Measurements from ENCODE around the gene ACBD4. TPM values are rescaled to one million over a fixed set of nuclear protein-coding genes. Genes with fewer than 3 reads are reported as not detected.

Gene ACBD4
- total RNA-seq, 1 donor from 2014 or later = 20.6 TPM

GRCh38 chr17:45098869-45099616 is 36.4 kb upstream of the ACBD4 start:
- intact Hi-C loops (cut with micrococcal nuclease) = loop anchor here (1.0 to 5.0 kb wide), 5 partner anchors 80 to 324 kb away; partner anchors contain the start of gene C1QL1
- no peak for TF ChIP-seq CTCF (IDR thresholded peaks at IDR 0.05)
- ATAC-seq (ENCODE audit: low read depth) (peak; percentile 90), DNase-seq (peak; percentile 67)
- no peaks in the 10 kb centered on the region for H3K9me3 Mint-ChIP-seq
- ChIA-PET CTCF (interaction anchor here (0.7 to 2.8 kb wide), 20 partner anchors 10 to 200 kb away, joined by 3 to 29 read pairs (median 3); partner anchors contain the start of gene EFTUD2), POLR2A (interaction anchor here (0.7 to 0.8 kb wide), 2 partner anchors 183 to 200 kb away, joined by 3 read pairs; partner anchors contain the start of genes EFTUD2 and GFAP)
- no peak overlapping the region for H3K27ac Mint-ChIP-seq
- H3K36me3 Mint-ChIP-seq (ENCODE audit: low read depth) = peaks cover 79% of the 10 kb centered on the region
- peaks cover 8% of the 10 kb centered on the region for H3K4me1 Mint-ChIP-seq
- no peaks in the 10 kb centered on the region for H3K27me3 Mint-ChIP-seq
- H3K4me3 Mint-ChIP-seq = no peak overlapping the region

- no peak overlapping the region for H3K4me3 Mint-ChIP-seq
- no peak overlapping the region for H3K27ac Mint-ChIP-seq
- ChIA-PET CTCF (no interaction called here), POLR2A (no interaction called here)
- TF ChIP-seq CTCF (IDR thresholded peaks at IDR 0.05) = no peak
- H3K4me1 Mint-ChIP-seq = peaks cover 3% of the 10 kb centered on the region
- DNase-seq (no peak), ATAC-seq (ENCODE audit: low read depth) (no peak)
- no peaks in the 10 kb centered on the region for H3K9me3 Mint-ChIP-seq
- peaks cover 85% of the 10 kb centered on the region for H3K36me3 Mint-ChIP-seq (ENCODE audit: low read depth)
- H3K27me3 Mint-ChIP-seq = no peaks in the 10 kb centered on the region
- intact Hi-C loops (cut with micrococcal nuclease) = no loop called here
Observed at GRCh38 chr17:45101546-45101882, 34.0 kb upstream of the ACBD4 start.

GRCh38 chr17:45101883-45102811 is 33.3 kb upstream of the ACBD4 start:
- no peaks in the 10 kb centered on the region for H3K9me3 Mint-ChIP-seq

GRCh38 chr17:45102856-45103255 is 32.6 kb upstream of the ACBD4 start:
- TF ChIP-seq CTCF (IDR thresholded peaks at IDR 0.05) = no peak
- ChIA-PET CTCF (no interaction called here), POLR2A (no interaction called here)
- Mint-ChIP-seq H3K9me3 (no peaks in the 10 kb centered on the region), H3K27ac (no peak overlapping the region), H3K4me3 (no peak overlapping the region), H3K27me3 (no peaks in the 10 kb centered on the region), H3K36me3 (ENCODE audit: low read depth) (peaks cover 84% of the 10 kb centered on the region), H3K4me1 (peaks cover 3% of the 10 kb centered on the region)
- intact Hi-C loops (cut with micrococcal nuclease) = no loop called here
- DNase-seq (no peak), ATAC-seq (ENCODE audit: low read depth) (no peak)

More at GRCh38 chr17:45101883-45102811, 33.3 kb upstream of the ACBD4 start:
- H3K4me1 Mint-ChIP-seq = peaks cover 3% of the 10 kb centered on the region
- no peak for DNase-seq
- CTCF ChIA-PET = no interaction called here
- H3K27ac Mint-ChIP-seq = no peak overlapping the region
- TF ChIP-seq CTCF (IDR thresholded peaks at IDR 0.05) = no peak
- no peak overlapping the region for H3K4me3 Mint-ChIP-seq
- POLR2A ChIA-PET = no interaction called here
- intact Hi-C loops (cut with micrococcal nuclease) = no loop called here
- peaks cover 85% of the 10 kb centered on the region for H3K36me3 Mint-ChIP-seq (ENCODE audit: low read depth)
- no peaks in the 10 kb centered on the region for H3K27me3 Mint-ChIP-seq
- no peak for ATAC-seq (ENCODE audit: low read depth)
